Neural progenitor cell (in vitro differentiated cells): Measurements from ENCODE around the gene GDF2. TPM values are rescaled to one million over a fixed set of nuclear protein-coding genes. Genes with fewer than 3 reads are reported as not detected.

Experiments used
- DNase-seq: peaks from one replicate; pipeline ENCODE4 v3.0.0-alpha.2; 2016; ENCODE audit warnings: low spot score
- H2AFZ ChIP-seq: fragments of 200-600 bp; sonication (generic); replicated peaks from 2 replicates; pipeline ENCODE4 v1.6.1; 2016; ENCODE audit warnings: antibody characterized with exemption
- H3F3A ChIP-seq: fragments of 200-600 bp; sonication (generic); 2 replicates; pipeline ENCODE4 v1.6.1; 2016; ENCODE audit warnings: antibody characterized with exemption, low read depth
- H3K27ac ChIP-seq: fragments of 200-600 bp; sonication (generic); 2 replicates; pipeline ENCODE4 v1.5.1; 2016; ENCODE audit warnings: mild to moderate bottlenecking
- H3K27me3 ChIP-seq: fragments of 200-600 bp; sonication (generic); 2 replicates; pipeline ENCODE4 v1.6.1; 2016; ENCODE audit warnings: mild to moderate bottlenecking, moderate library complexity
- H3K36me3 ChIP-seq: fragments of 200-600 bp; sonication (generic); 2 replicates; pipeline ENCODE4 v1.5.1; 2016
- H3K4me1 ChIP-seq: fragments of 200-600 bp; sonication (generic); 2 replicates; pipeline ENCODE4 v1.6.1; 2016; ENCODE audit warnings: mixed run types
- H3K4me2 ChIP-seq: fragments of 200-600 bp; sonication (generic); 2 replicates; pipeline ENCODE4 v1.6.1; 2016
- H3K4me3 ChIP-seq: fragments of 200-600 bp; sonication (generic); 2 replicates; pipeline ENCODE4 v1.5.1; 2016
- H3K79me2 ChIP-seq: fragments of 200-600 bp; sonication (generic); 2 replicates; pipeline ENCODE4 v1.6.1; 2016; ENCODE audit warnings: low read depth
- H3K9ac ChIP-seq: fragments of 200-600 bp; sonication (generic); 2 replicates; pipeline ENCODE4 v1.6.1; 2016
- H3K9me3 ChIP-seq: fragments of 200-600 bp; sonication (generic); 2 replicates; pipeline ENCODE4 v1.5.1; 2016; ENCODE audit warnings: low read depth
- H4K20me1 ChIP-seq: fragments of 200-600 bp; sonication (generic); 2 replicates; pipeline ENCODE4 v1.6.1; 2016; ENCODE audit warnings: low read depth
- H3K27ac Mint-ChIP-seq: 3 replicates; pipeline ENCODE4 v1.8.0; 2021; ENCODE audit warnings: mixed read lengths
- H3K27me3 Mint-ChIP-seq: 2 replicates; pipeline ENCODE4 v1.8.0; 2022; ENCODE audit warnings: low read depth, mild to moderate bottlenecking, inconsistent platforms, moderate library complexity, mixed read lengths; ENCODE audit not compliant: insufficient read depth
- H3K36me3 Mint-ChIP-seq: 3 replicates; pipeline ENCODE4 v1.8.0; 2021; ENCODE audit warnings: mixed read lengths
- H3K4me1 Mint-ChIP-seq: 3 replicates; pipeline ENCODE4 v1.8.0; 2021; ENCODE audit warnings: mixed read lengths
- H3K4me3 Mint-ChIP-seq: 3 replicates; pipeline ENCODE4 v1.8.0; 2021; ENCODE audit warnings: mild to moderate bottlenecking, moderate library complexity, mixed read lengths
- H3K9me3 Mint-ChIP-seq: 3 replicates; pipeline ENCODE4 v1.8.0; 2020; ENCODE audit warnings: mixed read lengths
- EZH2 ChIP-seq: fragments of 200-600 bp; sonication (generic); IDR thresholded peaks from 2 replicates; pipeline ENCODE4 v1.6.1; 2017; ENCODE audit warnings: antibody characterized with exemption, mild to moderate bottlenecking, moderate library complexity
- EZH2phosphoT487 ChIP-seq: fragments of 200-600 bp; sonication (generic); IDR thresholded peaks from 2 replicates; pipeline ENCODE4 v1.6.1; 2017; ENCODE audit warnings: antibody characterized with exemption
- total RNA-seq: library from RNA; depleted of rRNA; stranded (reverse); fragments of >200 nt; gene quantifications from 2 replicates; pipeline ENCODE4 v1.2.3, GENCODE V29; 2015; ENCODE audit warnings: low replicate concordance
- TF ChIP-seq, protein P1 (sequence below): fragments of 200-600 bp; sonication (generic); IDR thresholded peaks from 2 replicates; pipeline ENCODE4 v1.5.1; 2017; ENCODE audit warnings: antibody characterized with exemption, mild to moderate bottlenecking

Gene GDF2
- total RNA-seq, 1 donor from 2014 or later: not detected

DNA sequence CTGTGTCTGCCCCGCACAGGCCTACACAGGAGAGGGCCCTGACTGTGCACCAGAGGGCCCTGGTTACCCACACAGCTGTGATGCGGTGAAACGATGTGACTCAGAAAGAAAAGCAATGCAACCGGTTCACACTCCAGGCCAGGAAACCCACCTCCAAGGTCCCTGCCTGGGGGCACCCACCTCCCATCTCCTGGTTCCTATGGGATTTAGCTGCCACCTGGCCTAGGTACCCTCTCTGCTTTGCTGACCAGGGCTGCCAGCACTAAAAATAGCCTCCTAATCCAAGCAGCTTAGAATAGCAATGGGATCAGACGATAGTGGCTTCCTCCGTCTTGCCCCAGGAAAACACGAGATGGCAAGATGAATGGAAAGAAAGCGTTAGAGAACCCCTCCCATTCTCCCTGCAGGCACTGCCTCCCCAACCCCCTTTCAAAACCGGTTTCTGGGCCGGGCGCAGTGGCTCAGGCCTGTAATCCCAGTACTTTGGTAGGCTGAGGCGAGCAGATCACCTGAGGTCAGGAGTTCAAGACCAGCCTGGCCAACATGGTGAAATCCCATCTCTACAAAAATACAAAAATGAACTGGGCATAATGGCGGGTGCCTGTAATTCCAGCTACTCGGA is 38.3 kb downstream of the GDF2 start:
- Histone ChIP-seq H3K36me3 (no peaks in the 10 kb centered on the region), H3K4me1 (no peaks in the 10 kb centered on the region), H3F3A (no peaks in the 10 kb centered on the region), H3K27ac (no peak overlapping the region), H4K20me1 (no peaks in the 10 kb centered on the region), H3K4me3 (no peak overlapping the region), H3K4me2 (no peak overlapping the region), H2AFZ (no peak overlapping the region), H3K9me3 (no peaks in the 10 kb centered on the region), H3K9ac (no peak overlapping the region), H3K27me3 (no peaks in the 10 kb centered on the region), H3K79me2 (no peaks in the 10 kb centered on the region)
- H3K27ac Mint-ChIP-seq: no peak overlapping the region
- H3K36me3 Mint-ChIP-seq: no peaks in the 10 kb centered on the region
- no peaks in the 10 kb centered on the region for H3K9me3 Mint-ChIP-seq
- DNase-seq: no peak
- no peak for TF ChIP-seq EZH2
- TF ChIP-seq EZH2phosphoT487: no peak
- TF ChIP-seq, protein P1, sequence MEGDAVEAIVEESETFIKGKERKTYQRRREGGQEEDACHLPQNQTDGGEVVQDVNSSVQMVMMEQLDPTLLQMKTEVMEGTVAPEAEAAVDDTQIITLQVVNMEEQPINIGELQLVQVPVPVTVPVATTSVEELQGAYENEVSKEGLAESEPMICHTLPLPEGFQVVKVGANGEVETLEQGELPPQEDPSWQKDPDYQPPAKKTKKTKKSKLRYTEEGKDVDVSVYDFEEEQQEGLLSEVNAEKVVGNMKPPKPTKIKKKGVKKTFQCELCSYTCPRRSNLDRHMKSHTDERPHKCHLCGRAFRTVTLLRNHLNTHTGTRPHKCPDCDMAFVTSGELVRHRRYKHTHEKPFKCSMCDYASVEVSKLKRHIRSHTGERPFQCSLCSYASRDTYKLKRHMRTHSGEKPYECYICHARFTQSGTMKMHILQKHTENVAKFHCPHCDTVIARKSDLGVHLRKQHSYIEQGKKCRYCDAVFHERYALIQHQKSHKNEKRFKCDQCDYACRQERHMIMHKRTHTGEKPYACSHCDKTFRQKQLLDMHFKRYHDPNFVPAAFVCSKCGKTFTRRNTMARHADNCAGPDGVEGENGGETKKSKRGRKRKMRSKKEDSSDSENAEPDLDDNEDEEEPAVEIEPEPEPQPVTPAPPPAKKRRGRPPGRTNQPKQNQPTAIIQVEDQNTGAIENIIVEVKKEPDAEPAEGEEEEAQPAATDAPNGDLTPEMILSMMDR: no peak
- no peak overlapping the region for H3K4me3 Mint-ChIP-seq
- H3K27me3 Mint-ChIP-seq: no peaks in the 10 kb centered on the region
- H3K4me1 Mint-ChIP-seq: no peaks in the 10 kb centered on the region

DNA sequence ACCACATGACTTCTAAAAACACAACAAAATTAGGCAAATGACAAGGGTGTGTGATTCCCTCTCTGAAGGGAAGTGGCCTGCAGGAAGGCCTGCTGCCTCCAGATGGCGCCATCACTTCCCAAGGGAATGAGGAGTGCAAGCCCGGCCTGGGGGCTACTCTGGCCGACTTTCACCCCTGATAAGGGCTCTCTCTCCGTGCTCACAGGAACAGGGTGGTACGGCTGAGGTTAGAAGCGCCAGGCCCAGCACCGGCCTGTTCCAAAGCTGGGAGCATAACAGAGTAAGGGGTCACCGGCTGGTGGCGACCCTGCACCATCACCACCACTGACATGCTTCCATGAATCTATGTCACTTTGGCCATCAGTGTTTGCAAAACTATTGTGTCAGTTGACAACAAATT is 39.0 kb downstream of the GDF2 start:
- Mint-ChIP-seq H3K27me3 (no peaks in the 10 kb centered on the region), H3K4me1 (no peaks in the 10 kb centered on the region), H3K4me3 (no peak overlapping the region), H3K9me3 (no peaks in the 10 kb centered on the region), H3K36me3 (no peaks in the 10 kb centered on the region), H3K27ac (no peak overlapping the region)
- TF ChIP-seq, protein P1: peak; percentile 93
- no peak for TF ChIP-seq EZH2
- H3K4me2 ChIP-seq: no peak overlapping the region
- no peaks in the 10 kb centered on the region for H3K36me3 ChIP-seq
- H3K27ac ChIP-seq: no peak overlapping the region
- peak overlapping the region; percentile 82 for H2AFZ ChIP-seq
- no peaks in the 10 kb centered on the region for H3K27me3 ChIP-seq
- no peaks in the 10 kb centered on the region for H3F3A ChIP-seq
- no peaks in the 10 kb centered on the region for H4K20me1 ChIP-seq
- no peak overlapping the region for H3K9ac ChIP-seq
- no peaks in the 10 kb centered on the region for H3K79me2 ChIP-seq
- DNase-seq: peak; percentile 81
- no peaks in the 10 kb centered on the region for H3K4me1 ChIP-seq
- no peaks in the 10 kb centered on the region for H3K9me3 ChIP-seq
- no peak overlapping the region for H3K4me3 ChIP-seq

DNA sequence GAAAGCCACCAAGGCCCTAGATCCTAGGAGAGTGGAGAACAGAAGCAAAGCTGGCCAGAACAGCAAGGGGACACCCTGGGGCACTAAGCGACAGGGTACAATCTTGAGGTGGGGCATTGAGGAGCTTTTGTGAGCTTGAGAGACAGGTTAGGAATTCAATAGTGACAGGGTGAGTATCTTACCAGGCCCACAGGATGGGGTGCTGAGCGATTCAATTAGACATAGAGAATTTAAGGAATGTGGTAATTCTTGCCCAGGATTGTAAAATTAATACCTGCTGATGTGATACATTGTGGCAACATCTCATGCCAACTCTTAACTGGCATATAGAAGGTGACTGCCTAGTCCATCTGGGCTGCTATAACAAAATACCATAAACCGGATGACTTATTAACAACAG is 39.9 kb downstream of the GDF2 start:
- peaks cover 2% of the 10 kb centered on the region for H3K9me3 Mint-ChIP-seq
- no peak overlapping the region for H3K27ac Mint-ChIP-seq
- TF ChIP-seq EZH2: no peak
- TF ChIP-seq, protein P1: no peak
- no peak for TF ChIP-seq EZH2phosphoT487
- no peak for DNase-seq
- Histone ChIP-seq H3K36me3 (no peaks in the 10 kb centered on the region), H3K4me3 (no peak overlapping the region), H4K20me1 (no peaks in the 10 kb centered on the region), H3K79me2 (no peaks in the 10 kb centered on the region), H3K27ac (no peak overlapping the region), H3F3A (no peaks in the 10 kb centered on the region), H3K9ac (no peak overlapping the region), H2AFZ (no peak overlapping the region), H3K27me3 (no peaks in the 10 kb centered on the region), H3K4me2 (no peak overlapping the region), H3K4me1 (no peaks in the 10 kb centered on the region), H3K9me3 (no peaks in the 10 kb centered on the region)
- H3K4me1 Mint-ChIP-seq: no peaks in the 10 kb centered on the region
- H3K36me3 Mint-ChIP-seq: no peaks in the 10 kb centered on the region
- no peak overlapping the region for H3K4me3 Mint-ChIP-seq
- H3K27me3 Mint-ChIP-seq: no peaks in the 10 kb centered on the region
